OCI-LY7 (cell line): ENCODE data around the gene IZUMO1.

ENCODE experiments used
- CTCF ChIP-seq: fragments of 200-600 bp; sonication (generic); conservative IDR thresholded peaks from 2 replicates; pipeline ENCODE4 v1.5.1; 2014; ENCODE audit warnings: mild to moderate bottlenecking, antibody characterized with exemption, low read length, moderate library complexity, mixed read lengths
- EZH2phosphoT487 ChIP-seq: fragments of 200-600 bp; sonication (generic); IDR thresholded peaks from 2 replicates; pipeline ENCODE4 v1.6.1; 2018; ENCODE audit warnings: low read depth, borderline replicate concordance, mild to moderate bottlenecking, mixed run types, antibody characterized with exemption, low read length, moderate library complexity, mixed read lengths

DNA sequence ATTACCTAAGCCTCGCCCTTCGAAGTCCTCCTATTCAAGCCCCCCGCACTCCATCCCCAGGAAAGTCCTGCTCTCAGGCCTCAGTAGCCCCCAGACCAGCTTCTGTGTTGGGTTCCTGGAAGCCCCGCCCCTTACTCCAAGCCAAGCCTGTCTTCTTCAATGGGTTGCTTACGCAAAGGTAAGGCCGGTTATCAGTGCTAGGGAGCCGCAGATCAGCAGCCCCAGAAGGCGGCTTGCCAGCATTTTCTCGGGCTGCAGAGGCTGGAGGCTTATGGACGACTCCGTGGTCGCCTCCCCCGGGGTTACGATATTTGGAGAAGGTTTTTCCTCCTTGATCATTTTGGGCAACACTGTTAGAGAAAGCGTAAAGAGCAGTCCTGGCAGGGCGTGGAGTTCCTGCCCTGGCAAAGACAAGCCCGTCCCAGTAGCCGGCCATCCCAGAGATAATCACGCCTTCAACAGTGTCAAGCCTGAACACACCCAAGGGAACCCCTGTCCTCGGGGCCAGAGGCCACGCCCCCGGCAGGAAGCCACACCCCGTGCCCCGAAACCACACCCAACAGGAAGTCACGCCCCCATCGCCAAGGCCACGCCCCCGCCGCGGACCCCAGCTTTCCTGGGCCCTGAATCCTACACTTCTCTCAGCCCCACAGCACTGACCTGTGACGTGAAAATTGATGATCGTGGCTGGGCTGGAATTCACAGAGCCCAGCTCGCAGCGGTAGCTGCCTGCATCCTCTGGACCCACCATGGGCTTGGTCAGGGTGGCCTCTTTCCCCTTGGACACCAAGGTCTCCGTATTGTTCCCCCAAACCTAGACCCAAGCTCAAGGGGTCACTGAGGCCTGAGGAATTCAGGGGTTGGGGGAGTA lies 5.3 kb downstream of the IZUMO1 start:
- TF ChIP-seq CTCF: no peak
- no peak for TF ChIP-seq EZH2phosphoT487
